ENCODE measurements around the gene SGPL1. TPM values are rescaled to one million over a fixed set of nuclear protein-coding genes. Genes with fewer than 3 reads are reported as not detected.

The SGPL1 gene
- polyA plus RNA-seq, 1 experiment: 16.6 TPM

GRCh38 chr10:70771311-70772194, 44.2 kb upstream of the SGPL1 start:
- no peaks in the 10 kb centered on the region for H3K36me3 ChIP-seq (ENCODE audit: control insufficient read depth, insufficient read depth, low read length)
- CTCF ChIA-PET: interaction anchor here (0.8 kb wide), 1 partner anchor 10 kb away, joined by 3 read pairs; no protein-coding TSS in a partner anchor
- no peak overlapping the region for H3K4me3 ChIP-seq (ENCODE audit: low read depth, low read length)
- TF ChIP-seq, protein P1, sequence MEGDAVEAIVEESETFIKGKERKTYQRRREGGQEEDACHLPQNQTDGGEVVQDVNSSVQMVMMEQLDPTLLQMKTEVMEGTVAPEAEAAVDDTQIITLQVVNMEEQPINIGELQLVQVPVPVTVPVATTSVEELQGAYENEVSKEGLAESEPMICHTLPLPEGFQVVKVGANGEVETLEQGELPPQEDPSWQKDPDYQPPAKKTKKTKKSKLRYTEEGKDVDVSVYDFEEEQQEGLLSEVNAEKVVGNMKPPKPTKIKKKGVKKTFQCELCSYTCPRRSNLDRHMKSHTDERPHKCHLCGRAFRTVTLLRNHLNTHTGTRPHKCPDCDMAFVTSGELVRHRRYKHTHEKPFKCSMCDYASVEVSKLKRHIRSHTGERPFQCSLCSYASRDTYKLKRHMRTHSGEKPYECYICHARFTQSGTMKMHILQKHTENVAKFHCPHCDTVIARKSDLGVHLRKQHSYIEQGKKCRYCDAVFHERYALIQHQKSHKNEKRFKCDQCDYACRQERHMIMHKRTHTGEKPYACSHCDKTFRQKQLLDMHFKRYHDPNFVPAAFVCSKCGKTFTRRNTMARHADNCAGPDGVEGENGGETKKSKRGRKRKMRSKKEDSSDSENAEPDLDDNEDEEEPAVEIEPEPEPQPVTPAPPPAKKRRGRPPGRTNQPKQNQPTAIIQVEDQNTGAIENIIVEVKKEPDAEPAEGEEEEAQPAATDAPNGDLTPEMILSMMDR (IDR thresholded peaks at IDR 0.05; ENCODE audit: insufficient read depth, low read depth, low read length): no peak
- H3K27me3 ChIP-seq (ENCODE audit: control insufficient read depth, insufficient read depth, low read length): peaks cover 6% of the 10 kb centered on the region
- DNase-seq (ENCODE audit: low read depth): no peak
- POLR2A ChIA-PET: no interaction called here

DNA sequence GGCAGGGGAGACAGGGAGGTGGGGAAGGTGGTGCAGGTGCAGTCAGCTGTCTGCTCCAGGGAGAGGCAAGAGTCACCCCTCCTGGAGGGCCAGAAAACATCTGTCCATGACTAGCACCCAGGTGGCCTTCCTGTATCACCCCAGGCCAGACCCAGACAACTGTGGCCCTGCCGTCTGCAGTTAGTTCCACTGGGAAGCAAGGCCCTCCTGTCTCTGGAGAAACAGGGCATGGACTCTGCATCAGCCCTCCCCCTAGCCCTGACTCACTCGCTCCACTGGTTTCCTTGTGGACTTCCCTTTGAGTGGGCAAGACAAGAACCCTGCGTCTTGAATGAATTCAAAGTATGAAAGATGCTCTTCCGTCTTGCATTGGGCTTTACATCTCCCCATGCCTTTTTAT, 43.1 kb upstream of the SGPL1 start:
- POLR2A ChIA-PET: no interaction called here
- Histone ChIP-seq H3K27me3 (ENCODE audit: control insufficient read depth, insufficient read depth, low read length) (peaks cover 5% of the 10 kb centered on the region), H3K4me3 (ENCODE audit: low read depth, low read length) (no peak overlapping the region), H3K36me3 (ENCODE audit: control insufficient read depth, insufficient read depth, low read length) (no peaks in the 10 kb centered on the region)
- no peak for DNase-seq (ENCODE audit: low read depth)
- CTCF ChIA-PET: no interaction called here
- TF ChIP-seq, protein P1 (IDR thresholded peaks at IDR 0.05; ENCODE audit: insufficient read depth, low read depth, low read length): no peak

DNA sequence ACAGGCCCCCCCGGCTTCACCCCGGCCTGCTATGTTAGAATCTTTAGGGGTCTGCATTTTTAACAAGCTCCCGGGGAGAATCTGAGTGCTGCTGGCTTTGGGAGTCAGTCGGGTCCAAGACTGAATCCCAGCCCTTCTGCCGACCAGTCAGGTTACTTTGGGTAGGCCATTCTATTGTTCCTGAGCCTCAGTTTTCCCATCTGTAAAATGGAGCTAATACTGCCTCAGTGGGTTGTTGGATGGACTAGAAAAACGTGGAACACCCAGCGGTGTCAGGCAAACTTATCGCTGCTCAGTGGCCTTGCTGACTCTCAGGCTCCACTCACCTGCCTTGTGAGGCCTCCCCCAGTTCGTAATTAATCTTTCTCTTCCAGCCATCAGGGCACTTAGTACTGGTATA, 42.3 kb upstream of the SGPL1 start:
- TF ChIP-seq, protein P1 (IDR thresholded peaks at IDR 0.05; ENCODE audit: insufficient read depth, low read depth, low read length): no peak
- Histone ChIP-seq H3K36me3 (ENCODE audit: control insufficient read depth, insufficient read depth, low read length) (no peaks in the 10 kb centered on the region), H3K4me3 (ENCODE audit: low read depth, low read length) (no peak overlapping the region), H3K27me3 (ENCODE audit: control insufficient read depth, insufficient read depth, low read length) (peaks cover 4% of the 10 kb centered on the region)
- POLR2A ChIA-PET: no interaction called here
- DNase-seq (ENCODE audit: low read depth): no peak
- CTCF ChIA-PET: interaction anchor here (0.6 to 1.6 kb wide), 3 partner anchors 13 to 47 kb away, joined by 3 to 4 read pairs (median 3); no protein-coding TSS in a partner anchor

DNA sequence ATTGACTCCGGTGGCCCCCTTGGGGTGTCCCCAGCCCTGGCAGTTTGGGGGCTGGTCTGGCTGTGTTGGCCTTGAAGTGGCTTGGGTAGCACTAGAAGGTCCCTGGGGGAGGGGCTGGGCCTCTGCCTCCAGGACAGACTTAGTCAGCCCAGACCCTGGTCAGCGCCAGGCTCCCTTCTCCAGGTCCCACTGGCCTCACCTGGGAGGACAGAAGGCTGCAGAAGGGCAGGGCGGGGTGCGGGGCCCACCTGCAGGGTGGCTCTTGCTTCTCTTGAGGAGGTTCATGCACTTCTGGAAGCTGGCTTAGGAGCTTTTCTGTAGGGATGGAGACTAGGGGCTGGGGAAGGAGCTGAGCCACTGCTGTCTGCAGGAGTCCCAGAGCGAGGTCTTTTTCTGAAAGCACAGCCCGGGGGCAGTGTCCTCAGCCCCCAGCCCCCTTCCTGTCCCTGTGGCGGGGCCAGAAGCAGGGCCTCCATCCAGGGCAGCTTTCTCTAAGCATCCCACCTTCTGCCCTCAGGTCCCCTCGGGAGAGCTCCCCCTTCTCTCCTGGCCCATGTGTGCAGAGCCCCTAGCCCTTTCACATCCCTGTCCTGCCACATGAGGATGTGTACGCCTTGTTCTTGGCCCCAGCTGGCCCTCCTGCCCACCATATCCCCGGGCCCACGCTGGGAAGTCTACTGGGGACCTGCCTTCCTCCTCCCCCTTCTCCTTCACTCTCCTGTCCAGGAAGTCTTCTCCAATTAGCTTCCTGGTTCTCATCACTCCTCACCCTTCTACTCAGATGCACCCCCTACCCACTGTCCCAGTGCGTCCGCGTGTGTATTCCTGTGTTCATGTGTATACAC, 41.6 kb upstream of the SGPL1 start:
- no peaks in the 10 kb centered on the region for H3K36me3 ChIP-seq (ENCODE audit: control insufficient read depth, insufficient read depth, low read length)
- TF ChIP-seq, protein P1 (IDR thresholded peaks at IDR 0.05; ENCODE audit: insufficient read depth, low read depth, low read length): no peak
- no peak for DNase-seq (ENCODE audit: low read depth)
- POLR2A ChIA-PET: no interaction called here
- H3K4me3 ChIP-seq (ENCODE audit: low read depth, low read length): no peak overlapping the region
- CTCF ChIA-PET: interaction anchor here (0.6 to 1.6 kb wide), 4 partner anchors 13 to 130 kb away, joined by 3 to 5 read pairs (median 4); no protein-coding TSS in a partner anchor
- H3K27me3 ChIP-seq (ENCODE audit: control insufficient read depth, insufficient read depth, low read length): peaks cover 4% of the 10 kb centered on the region

Data from BJ (cell line).